Aorta (tissue), 5 donors: ENCODE results near the gene CREG2. TPM values are rescaled to one million over a fixed set of nuclear protein-coding genes. Genes with fewer than 3 reads are reported as not detected.

Experiments used
- ATAC-seq: fragments of 200-7000 bp; cut with Tn5 transposase; one replicate; pipeline ENCODE4 v1.9.1; 2022; ENCODE audit warnings: moderate library complexity; ENCODE audit not compliant: low FRiP score
- DNase-seq, 2 donors: peaks; one replicate each; pipeline ENCODE4 v3.0.0-alpha.2; 2020
- H3K27ac ChIP-seq, 2 donors: one replicate each; pipeline ENCODE4 v1.5.1; 2013; ENCODE audit warnings: low read length in 2 of 2, mild to moderate bottlenecking in 2 of 2, moderate library complexity in 2 of 2, control low read depth in 1 of 2, inconsistent platforms in 1 of 2, low read depth in 1 of 2
- H3K27me3 ChIP-seq, 2 donors: one replicate each; pipeline ENCODE4 v1.6.1; 2013; ENCODE audit warnings: control low read depth in 1 of 2, low read length in 1 of 2, mild to moderate bottlenecking in 1 of 2, moderate library complexity in 1 of 2; ENCODE audit not compliant: insufficient read depth in 2 of 2, control insufficient read depth in 1 of 2
- H3K36me3 ChIP-seq, 2 donors: one replicate each; pipeline ENCODE4 v1.6.1; 2013; ENCODE audit warnings: control low read depth in 1 of 2, low read length in 1 of 2, mild to moderate bottlenecking in 1 of 2; ENCODE audit not compliant: insufficient read depth in 2 of 2, control insufficient read depth in 1 of 2
- H3K4me1 ChIP-seq, 2 donors: one replicate each; pipeline ENCODE4 v1.6.1; 2013; ENCODE audit warnings: low read length in 2 of 2, control low read depth in 1 of 2, mild to moderate bottlenecking in 1 of 2, moderate library complexity in 1 of 2; ENCODE audit not compliant: insufficient read depth in 2 of 2, control insufficient read depth in 1 of 2
- H3K4me3 ChIP-seq, 2 donors: one replicate each; pipeline ENCODE4 v1.5.1; 2013; ENCODE audit warnings: low read length in 2 of 2, control low read depth in 1 of 2, mild to moderate bottlenecking in 1 of 2
- H3K9me3 ChIP-seq: one replicate; pipeline ENCODE4 v1.6.1; 2013; ENCODE audit warnings: mild to moderate bottlenecking, low read length; ENCODE audit not compliant: control insufficient read depth
- WGBS, 2 donors: extraction: QIAGEN DNeasy Blood & Tissue Kit; methylation state at CpG; one replicate each; pipeline ENCODE4 v1.1.7; 2013; 5-methylcytosine and 5-hydroxymethylcytosine counted together
- intact Hi-C, 2 donors: fragments of 100-400 bp; cut with DNase I; formaldehyde crosslinking; loops; one replicate each; pipeline versions ENCODE4 v1.14.2 to v1.15.0; 2022
- polyA plus RNA-seq, 2 donors: library from polyadenylated mRNA; stranded (reverse); fragments of 200-250 nt; gene quantifications; one replicate each; pipeline ENCODE4 v1.2.3, GENCODE V29; 2013
- total RNA-seq, 2 donors: library from RNA; stranded (reverse); fragmentation: NEBNext Ultra II Directional; extraction: Animal tissue kit (Norgen Biotek cat#: 25700); gene quantifications; one replicate each; pipeline ENCODE4 v1.2.1, GENCODE V29; 2021
- donor health status: healthy with polysubstance abuse.
- donor health status: Bipolar disorder and iron deficiency.
- donor health status: DM: no; HTN: no; CAD: no.
- donor health status: DM: no; HTN: no; CAD: no.
- donor health status: DM: yes; HTN: yes; CAD: no.

The CREG2 gene
- total and polyA plus RNA-seq, 4 donors: 0.60 TPM; not detected in 3

DNA sequence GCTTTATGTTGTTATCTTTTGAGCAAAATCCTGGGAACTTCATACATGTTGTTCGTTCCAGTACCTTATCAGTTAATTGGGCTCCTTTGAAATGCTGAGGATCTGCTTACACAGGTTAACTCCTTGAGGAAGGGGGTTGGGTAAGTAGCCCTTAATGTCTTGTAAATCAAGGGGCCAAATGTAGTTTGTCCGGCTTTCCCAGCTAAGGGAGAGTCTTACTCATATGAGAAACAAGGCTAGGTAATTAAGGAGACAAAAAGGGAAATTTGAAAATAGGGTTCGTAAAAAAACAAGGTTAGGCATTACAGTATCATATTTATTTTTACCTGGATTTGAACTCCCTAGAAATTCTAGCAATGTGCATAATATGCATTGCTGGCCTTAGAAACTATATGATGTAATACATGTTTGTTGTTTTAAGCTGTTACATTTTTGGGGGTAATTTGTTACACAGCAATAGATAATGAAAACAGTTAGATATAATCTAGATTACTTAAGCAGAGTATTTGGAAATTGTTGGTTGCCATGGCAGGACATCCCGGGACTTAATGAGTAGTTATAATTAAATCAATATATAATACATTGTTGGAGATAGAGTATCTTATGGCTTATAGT, 47.9 kb downstream of the CREG2 start:
- no peaks in the 10 kb centered on the region for H3K36me3 ChIP-seq
- no peaks in the 10 kb centered on the region for H3K4me1 ChIP-seq
- H3K27ac ChIP-seq: no peak overlapping the region
- H3K4me3 ChIP-seq: no peak overlapping the region
- no peak for DNase-seq
- no peaks in the 10 kb centered on the region for H3K27me3 ChIP-seq
- ATAC-seq: no peak
- WGBS, 2 donors: 88% methylated on average over 4 of the region's 4 CpGs
- intact Hi-C loops: no loop called here
- H3K9me3 ChIP-seq: no peaks in the 10 kb centered on the region

- Histone ChIP-seq H3K36me3 (no peaks in the 10 kb centered on the region), H3K9me3 (no peaks in the 10 kb centered on the region), H3K27ac (no peak overlapping the region), H3K27me3 (no peaks in the 10 kb centered on the region), H3K4me3 (no peak overlapping the region), H3K4me1 (no peaks in the 10 kb centered on the region)
- no peak for ATAC-seq
- 5 to 11% methylated on average over 2 of the region's 2 CpGs for WGBS, 2 donors
- intact Hi-C loops: no loop called here
- no peak for DNase-seq
Measured at GRCh38 chr2:101337877-101338276, 49.4 kb downstream of the CREG2 start.

GRCh38 chr2:101332885-101333766, 54.2 kb downstream of the CREG2 start:
- 74 to 75% methylated on average over 5 of the region's 5 CpGs for WGBS, 2 donors
- Histone ChIP-seq H3K4me3 (no peak overlapping the region), H3K9me3 (no peaks in the 10 kb centered on the region), H3K27me3 (no peaks in the 10 kb centered on the region), H3K36me3 (no peaks in the 10 kb centered on the region), H3K27ac (no peak overlapping the region), H3K4me1 (no peaks in the 10 kb centered on the region)
- intact Hi-C loops: no loop called here
- DNase-seq (no peak), ATAC-seq (no peak)

GRCh38 chr2:101331202-101331601, 56.1 kb downstream of the CREG2 start:
- no peak overlapping the region for H3K27ac ChIP-seq
- no peaks in the 10 kb centered on the region for H3K9me3 ChIP-seq
- no peak for DNase-seq
- no peak overlapping the region for H3K4me3 ChIP-seq
- H3K36me3 ChIP-seq: no peaks in the 10 kb centered on the region
- no peak for ATAC-seq
- no peaks in the 10 kb centered on the region for H3K27me3 ChIP-seq
- intact Hi-C loops: no loop called here
- H3K4me1 ChIP-seq: no peaks in the 10 kb centered on the region
- WGBS, 2 donors: 89 to 93% methylated on average over 2 of the region's 2 CpGs

DNA sequence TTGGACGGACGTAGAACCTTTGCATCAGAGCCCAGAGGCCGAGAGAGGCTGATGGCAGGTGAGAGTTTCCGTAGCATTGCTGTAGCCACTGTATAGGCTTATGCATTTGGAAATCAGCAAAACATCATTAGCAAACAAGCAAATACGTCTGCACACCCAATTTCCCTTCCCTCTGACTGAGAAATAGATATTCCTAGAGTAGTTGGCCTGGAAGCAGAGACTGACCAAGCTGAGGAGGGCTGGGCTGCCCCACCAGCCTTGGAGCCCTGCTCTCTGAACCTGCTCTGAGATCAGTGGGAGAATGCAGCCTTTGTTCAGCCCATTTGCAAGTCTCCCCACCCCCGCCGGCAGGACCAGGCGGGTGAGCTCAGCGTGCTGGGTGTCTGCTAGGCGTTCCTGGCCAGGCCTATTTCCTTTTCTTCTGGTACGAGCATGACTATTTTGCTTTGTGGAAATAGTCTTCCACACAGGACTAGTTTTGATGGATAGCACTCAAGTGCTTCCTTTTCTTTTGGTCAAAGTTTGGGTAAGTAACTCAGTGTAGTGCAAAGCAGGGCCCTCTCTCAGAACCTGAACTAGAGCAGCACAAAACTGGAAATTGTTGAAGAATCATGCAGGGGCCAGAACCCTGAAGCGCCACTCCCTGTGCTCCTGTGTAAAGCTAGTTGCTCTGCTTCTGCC, 56.9 kb downstream of the CREG2 start:
- Histone ChIP-seq H3K4me1 (no peaks in the 10 kb centered on the region), H3K27ac (no peak overlapping the region), H3K4me3 (no peak overlapping the region), H3K27me3 (no peaks in the 10 kb centered on the region), H3K36me3 (no peaks in the 10 kb centered on the region), H3K9me3 (no peaks in the 10 kb centered on the region)
- WGBS, 2 donors: 55 to 57% methylated on average over 12 of the region's 12 CpGs
- peak in 1 of 2 donors; percentile 79 for DNase-seq
- peak; percentile 57 for ATAC-seq
- intact Hi-C loops: no loop called here

GRCh38 chr2:101329026-101329425, 58.3 kb downstream of the CREG2 start:
- DNase-seq (no peak), ATAC-seq (no peak)
- WGBS, 2 donors: 94 to 99% methylated on average over 4 of the region's 4 CpGs
- H3K4me1 ChIP-seq: no peaks in the 10 kb centered on the region
- no peaks in the 10 kb centered on the region for H3K9me3 ChIP-seq
- no peak overlapping the region for H3K27ac ChIP-seq
- intact Hi-C loops: no loop called here
- no peak overlapping the region for H3K4me3 ChIP-seq
- no peaks in the 10 kb centered on the region for H3K27me3 ChIP-seq
- H3K36me3 ChIP-seq: no peaks in the 10 kb centered on the region

- Histone ChIP-seq H3K27me3 (no peaks in the 10 kb centered on the region), H3K9me3 (no peaks in the 10 kb centered on the region), H3K27ac (no peak overlapping the region), H3K36me3 (no peaks in the 10 kb centered on the region), H3K4me3 (no peak overlapping the region), H3K4me1 (no peaks in the 10 kb centered on the region)
- intact Hi-C loops: no loop called here
- ATAC-seq (peak; percentile 69), DNase-seq (peak in 1 of 2 donors; percentile 50)
- 52 to 57% methylated on average over 3 of the region's 3 CpGs for WGBS, 2 donors
Measured at GRCh38 chr2:101328474-101329007, 58.8 kb downstream of the CREG2 start.

DNA sequence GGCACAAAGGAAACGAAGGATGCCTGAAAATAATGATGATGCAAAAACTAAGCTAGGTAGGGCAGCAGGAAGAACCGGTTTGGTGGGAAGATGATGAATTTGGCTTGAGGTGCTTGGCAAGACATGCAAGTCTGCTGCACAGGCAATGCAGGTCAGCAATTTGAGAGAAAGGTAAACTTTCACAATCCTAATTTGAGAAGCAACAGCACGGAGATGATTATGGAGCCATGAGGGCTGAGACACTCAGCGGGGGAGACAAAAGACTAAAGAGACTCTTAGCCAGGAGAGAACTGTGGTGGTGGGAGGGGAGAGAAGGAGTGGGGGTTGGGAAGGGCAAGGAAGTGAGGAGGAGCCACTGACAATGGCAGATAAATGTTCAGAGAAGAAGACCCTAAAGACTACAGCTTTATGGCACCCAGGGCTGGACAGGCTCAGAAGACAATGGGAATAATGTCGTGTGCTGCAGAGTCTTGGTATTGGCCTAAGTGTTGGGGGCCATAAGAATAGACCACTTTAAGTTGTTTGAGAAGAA, 59.4 kb downstream of the CREG2 start:
- H3K4me3 ChIP-seq: no peak overlapping the region

More for the DNA sequence above, 59.4 kb downstream of the CREG2 start:
- DNase-seq: no peak
- H3K36me3 ChIP-seq: no peaks in the 10 kb centered on the region
- no peaks in the 10 kb centered on the region for H3K27me3 ChIP-seq
- intact Hi-C loops: no loop called here
- H3K9me3 ChIP-seq: no peaks in the 10 kb centered on the region
- 78 to 79% methylated on average over 5 of the region's 5 CpGs for WGBS, 2 donors
- ATAC-seq: no peak
- no peaks in the 10 kb centered on the region for H3K4me1 ChIP-seq
- no peak overlapping the region for H3K27ac ChIP-seq
